CD4-positive, alpha-beta T cell treated with Interleukin-21 for 1 hour (primary cell): Measurements from ENCODE around the gene CACNG8.
"Not testable (repeated sequence)": the region's sequence is repeated elsewhere in the genome, so short reads cannot be mapped to it uniquely, and the experiment has no call there.

ENCODE experiments used
- DNase-seq: peaks from one replicate; pipeline ENCODE4 v3.0.0-alpha.2; 2020

CACNG8 gene

DNA sequence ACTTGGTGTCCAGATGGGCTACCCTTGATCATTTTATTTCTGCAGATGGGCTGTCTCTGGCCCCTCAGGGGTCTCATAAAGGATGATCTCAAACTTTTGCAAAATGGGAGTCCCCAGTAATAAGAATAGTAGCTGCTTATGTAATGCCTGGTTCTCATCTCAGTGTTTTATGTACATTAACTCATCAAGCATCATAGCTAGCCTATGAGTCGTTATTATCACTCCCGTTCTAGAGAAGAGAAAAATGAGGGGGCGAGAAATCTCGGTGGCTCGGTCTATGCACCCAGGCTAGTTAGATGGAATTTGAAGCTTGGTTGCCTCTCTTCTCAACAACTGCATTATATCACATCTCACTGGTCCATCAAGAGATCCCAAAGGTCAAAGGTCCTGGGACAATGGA, 32.1 kb downstream of the CACNG8 start:
- DNase-seq = no peak

DNA sequence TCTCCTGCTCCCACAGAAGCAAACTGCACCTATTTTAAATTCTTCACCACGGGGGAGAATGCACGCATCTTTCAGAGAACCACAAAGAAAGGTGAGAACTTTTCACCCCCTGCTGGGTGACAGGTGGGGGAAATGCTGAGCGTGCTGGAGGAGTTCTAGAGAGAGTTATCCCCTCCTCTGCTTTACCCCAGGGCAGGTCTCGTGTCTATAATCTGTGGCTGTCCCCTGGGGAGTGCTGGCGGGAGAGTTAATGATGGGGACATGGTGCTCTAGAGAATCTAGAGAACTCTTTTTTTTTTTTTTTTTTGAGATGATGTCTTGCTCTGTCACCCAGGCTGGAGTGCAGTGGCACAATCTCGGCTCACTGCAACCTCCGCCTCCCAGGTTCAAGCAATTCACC, 35.5 kb downstream of the CACNG8 start:
- no peak for DNase-seq

DNA sequence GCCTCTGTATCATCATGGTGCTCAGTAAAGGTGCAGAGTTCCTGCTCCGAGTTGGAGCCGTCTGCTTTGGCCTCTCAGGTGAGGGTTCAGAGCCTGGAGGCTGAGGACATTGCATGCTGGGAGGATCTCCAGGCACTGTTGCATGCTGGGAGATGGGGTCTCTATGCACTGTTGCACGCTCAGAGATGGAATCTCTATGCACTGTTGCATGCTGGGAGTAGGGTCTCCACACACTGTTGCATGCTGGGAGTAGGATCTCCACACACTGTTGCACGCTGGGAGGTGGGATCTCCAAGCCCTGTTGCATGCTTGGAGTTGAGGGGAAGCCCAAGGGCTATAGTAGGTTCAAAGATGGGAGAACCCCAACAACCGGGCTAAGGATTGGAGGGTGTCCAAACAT, 37.0 kb downstream of the CACNG8 start:
- no peak for DNase-seq

DNA sequence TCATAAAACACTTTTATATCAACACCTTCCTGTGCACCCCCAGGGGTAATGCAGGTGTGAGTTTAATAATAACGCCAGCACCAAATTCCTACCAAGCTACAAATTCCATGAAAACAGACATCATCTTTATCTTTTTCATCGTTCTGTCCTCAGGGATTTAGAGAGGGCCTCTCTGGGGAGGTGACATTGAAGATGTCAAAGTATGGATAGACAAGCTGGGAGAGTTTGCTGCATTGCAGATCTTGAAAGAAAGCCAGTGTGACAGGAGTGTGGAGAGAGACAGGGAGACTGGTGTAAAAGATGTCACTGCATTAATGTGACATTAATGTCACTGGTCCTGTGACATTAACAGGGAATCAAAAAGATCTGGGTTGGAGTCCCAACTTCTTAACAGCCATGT, 38.8 kb downstream of the CACNG8 start:
- no peak for DNase-seq

DNA sequence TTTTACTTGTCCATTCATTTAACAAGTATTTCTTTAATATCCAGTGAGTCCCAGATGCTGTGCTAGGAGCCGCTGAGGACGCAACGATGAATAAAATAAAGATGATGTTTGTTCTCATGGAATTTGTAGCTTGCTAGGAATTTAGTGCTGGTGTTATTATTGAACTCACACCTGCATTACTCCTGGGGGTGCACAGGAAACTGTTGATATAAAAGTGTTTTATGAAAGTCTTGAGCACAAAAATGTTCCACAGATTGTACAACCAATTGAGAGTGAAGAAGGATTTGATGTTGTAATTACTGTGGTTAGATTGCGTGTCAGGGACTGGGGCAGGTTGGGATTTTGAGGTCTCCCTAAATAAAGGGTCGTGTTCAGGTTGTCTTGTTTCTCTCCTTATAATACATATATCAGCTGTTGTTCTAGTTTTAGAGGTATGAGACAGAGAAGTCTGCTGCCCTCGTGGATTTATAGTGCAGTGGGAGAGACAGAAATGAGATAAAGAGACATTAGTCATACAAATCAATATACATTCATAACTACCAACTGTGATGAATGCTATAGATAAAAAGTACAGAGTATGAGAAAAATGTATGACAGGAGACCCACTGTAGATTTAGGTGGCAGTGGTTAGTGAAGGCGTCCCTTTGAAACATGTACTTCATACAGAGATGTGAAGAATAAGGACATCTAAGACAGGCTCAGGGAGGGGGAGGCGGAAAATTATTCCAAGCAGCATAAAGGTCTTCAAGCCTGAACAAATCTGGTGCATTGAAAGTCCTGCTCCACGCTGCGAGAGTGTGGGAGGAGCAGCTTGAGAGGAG, 40.0 kb downstream of the CACNG8 start:
- no peak for DNase-seq

DNA sequence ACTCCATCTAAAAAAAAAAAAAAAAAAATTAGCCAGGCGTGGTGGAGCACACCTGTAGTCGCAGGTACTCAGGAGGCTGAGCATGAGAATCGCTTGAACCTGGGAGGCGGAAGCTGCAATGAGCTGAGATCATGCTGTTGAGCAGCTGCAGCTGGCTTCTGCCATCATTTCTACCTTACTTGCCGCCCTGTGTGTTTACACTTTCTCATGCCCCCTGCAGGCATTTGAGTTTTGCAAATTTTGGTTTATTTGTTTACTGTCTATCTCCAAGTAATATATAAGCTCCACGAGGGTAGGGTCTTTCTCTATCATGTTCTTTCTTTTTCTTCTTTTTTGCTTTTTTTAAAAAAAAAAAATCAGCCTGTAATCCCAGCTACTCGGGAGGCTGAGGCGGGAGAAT, 46.7 kb downstream of the CACNG8 start:
- no peak for DNase-seq

DNA sequence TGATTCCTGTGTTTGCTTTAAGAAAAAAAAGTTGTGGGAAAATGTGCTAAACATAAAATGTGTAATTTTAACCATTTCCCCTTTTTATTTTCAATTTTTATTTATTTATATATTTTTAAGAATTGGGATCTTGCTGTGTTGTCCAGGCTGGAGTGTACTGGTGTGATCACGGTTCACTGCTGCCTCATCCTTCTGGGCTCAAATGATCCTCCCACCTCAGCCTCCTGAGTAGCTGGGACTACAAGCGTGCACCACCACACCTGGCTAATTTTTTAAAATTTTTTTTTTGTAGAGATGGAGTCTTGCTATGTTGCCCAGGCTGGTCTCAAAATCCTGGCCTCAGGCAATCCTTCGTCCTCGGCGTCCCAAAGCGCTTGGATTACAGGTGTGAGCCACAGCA, 47.7 kb downstream of the CACNG8 start:
- no peak for DNase-seq

DNA sequence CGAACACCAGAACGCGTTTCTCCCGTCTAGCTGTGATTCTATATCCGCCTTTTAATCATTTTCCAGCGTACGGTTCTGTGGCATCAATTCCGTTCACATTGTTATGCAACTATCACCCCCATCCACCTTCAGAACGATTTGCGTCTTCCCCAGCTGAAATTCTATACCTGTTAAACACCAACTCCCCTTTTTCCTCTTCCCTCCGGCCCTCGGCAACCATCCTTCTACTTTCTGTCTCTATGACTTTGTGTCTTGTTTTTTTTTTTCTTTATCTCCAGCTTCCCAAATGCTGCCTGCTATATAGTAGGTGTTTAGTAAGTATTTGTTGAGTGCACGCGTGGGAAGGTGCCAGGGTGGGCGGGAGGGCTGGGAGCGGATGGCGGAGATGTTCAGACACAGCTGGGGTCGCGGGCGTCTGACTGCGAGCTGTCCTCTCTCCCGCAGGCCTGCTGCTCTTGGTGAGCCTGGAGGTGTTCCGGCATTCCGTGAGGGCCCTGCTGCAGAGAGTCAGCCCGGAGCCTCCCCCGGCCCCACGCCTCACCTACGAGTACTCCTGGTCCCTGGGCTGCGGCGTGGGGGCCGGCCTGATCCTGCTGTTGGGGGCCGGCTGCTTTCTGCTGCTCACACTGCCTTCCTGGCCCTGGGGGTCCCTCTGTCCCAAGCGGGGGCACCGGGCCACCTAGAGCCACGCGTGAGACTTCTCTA, 48.9 kb downstream of the CACNG8 start:
- no peak for DNase-seq

DNA sequence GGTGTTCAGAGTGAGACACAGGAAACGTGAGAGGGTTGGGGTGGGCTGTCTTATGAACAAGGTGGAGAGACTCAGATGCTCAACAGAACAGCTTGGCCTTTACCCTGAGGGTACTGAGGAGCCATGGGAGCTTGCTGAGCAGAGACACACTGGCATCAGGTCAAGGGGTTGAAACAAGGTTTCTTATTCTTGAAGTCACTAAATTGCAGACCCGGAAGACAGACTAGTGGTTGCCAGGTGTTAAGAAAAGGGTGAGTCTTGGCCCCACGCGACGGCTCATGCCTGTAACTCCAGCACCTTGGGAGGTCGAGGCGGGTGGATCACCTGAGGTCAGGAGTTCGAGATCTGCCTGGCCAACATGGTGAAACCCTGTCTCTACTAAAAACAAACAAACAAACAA, 51.1 kb downstream of the CACNG8 start:
- no peak for DNase-seq

DNA sequence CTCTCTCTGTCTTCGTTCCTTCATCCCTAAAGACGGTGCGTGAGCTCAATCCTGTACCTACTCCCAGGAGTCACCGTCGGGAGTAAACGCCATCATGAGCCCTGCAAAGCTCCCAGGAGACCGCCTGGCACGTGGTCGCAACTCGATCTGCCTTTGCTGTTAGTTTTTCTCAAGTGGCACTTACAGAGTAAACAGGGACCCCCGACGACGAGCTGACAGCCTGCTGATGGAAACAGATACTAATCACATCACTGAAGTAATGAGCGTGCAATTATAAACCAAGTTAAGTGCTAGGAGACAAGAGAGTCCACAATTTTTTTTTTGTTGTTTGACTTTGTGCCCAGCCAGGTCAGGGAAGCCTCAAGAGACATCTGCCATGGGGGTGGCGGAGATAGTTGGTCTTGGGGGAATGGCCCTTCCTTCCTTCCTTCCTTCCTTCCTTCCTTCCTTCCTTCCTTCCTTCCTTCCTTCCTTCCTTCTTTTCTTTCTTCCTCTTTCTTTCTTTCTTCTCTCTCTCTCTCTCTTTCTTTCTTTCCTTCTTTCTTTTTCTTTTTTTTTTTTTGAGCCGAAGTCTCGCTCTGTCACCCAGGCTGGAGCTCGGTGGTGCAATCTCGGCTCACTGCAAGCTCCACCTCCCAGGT, 52.3 kb downstream of the CACNG8 start:
- DNase-seq = no peak

DNA sequence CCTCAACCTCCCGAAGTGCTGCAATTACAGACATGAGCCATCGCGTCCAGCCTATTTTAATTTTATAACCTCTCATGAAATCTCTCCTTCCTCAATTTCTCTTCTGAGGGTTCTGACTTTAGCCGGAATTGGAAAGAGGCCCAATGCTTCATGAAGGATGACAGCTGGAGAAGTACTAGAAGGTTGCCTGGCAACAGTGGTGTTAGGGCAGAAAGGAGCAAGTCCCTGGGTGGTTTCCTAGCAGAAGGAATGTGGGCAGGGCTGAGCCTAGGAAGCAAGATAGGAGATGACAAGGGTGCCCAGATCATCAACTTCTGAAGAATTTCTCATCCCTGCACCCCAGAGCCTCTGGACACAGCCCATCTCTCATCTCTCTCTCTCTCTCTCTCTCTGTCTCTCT, 54.5 kb downstream of the CACNG8 start:
- DNase-seq = no peak

DNA sequence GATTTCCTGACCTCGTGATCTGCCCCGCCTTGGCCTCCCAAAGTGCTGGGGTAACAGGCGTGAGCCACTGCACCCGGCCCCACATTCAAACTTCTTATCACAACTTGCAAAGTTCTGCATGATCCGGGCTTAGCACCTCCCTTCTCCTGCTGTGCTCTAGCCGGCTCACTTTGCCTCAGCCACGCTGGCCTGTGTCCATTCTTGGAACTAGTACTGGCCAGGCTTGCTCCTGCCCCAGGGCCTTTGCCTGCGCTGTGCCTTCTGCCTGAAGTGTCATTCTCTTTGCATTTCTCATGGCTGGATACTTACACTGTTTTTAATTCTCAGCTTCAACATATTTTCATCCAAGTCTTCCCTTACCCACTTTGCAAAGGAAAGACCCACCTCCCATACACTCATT, 58.6 kb downstream of the CACNG8 start:
- no peak for DNase-seq

DNA sequence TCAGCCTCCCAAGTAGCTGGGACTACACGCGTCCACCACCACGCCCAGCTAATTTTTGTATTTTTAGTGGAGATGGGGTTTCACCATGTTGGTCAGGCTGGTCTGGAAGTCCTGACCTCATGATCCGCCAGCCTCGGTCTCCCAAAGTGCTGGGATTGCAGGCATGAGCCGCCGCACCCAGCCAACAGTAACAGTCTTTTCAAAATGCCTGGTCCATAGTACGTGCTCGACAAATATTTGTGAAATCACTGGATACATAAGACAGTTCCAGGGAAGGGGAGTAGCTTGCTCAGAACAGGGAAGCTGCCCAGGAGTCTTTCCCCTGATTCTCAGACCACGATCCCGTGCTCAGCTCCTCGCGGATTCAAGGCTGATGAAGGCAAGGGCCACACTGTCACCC, 59.2 kb downstream of the CACNG8 start:
- DNase-seq = no peak

DNA sequence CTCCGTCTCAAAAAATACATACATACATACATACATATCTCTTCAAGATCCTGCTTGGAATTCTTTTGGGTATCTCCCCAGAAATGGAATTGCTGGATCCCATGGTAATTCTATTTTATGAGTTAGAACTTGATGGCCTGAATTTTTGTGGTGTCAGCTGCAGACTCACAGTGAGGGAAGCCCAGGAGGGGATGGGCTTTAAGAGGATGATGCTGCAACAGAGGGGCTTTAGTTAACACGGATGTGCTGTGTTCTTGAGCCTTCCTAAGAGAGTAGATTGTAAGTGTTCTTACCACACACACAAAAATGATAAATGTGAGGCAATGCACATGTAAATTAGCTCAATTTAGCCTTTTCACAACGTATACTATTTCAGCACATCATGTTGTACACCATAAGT, 60.5 kb downstream of the CACNG8 start:
- no peak for DNase-seq

DNA sequence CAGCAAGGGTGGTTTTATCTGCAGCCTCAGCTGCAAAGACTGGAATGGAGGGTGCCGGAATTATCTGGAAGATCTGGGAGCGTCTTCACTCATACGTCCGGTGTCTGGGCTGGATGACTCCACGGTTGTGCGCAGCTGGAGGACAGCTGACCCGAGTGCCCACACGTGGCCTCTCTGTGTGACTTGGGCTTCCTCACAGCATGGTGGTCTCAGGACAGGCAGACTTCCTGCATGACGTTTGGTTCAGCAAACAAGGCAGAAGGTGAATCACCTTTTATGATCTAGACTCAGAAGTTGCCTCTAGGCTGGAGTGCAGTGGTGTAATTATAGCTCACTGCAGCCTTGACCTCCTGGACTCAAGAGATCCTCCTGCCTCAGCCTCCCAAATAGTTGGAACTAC, 61.9 kb downstream of the CACNG8 start:
- DNase-seq = no peak

DNA sequence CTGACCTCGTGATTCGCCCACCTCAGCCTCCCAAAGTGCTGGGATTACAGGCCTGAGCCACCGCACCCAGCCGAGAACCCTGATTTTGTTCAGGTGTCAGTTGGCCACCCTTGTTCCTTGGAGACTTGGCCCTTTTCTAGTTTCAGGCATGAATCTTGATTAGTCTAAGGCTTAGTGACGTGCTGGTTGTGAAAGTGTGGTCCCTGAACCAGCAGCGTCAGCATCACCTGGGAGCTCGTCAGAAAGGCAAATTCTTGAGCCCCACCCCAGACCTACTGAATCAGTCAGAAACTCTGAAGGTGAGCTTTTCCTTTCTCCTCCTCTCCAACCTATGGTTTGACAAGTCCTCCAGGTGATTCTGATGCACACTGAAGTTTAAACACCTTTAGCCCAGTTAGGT, 63.9 kb downstream of the CACNG8 start:
- no peak for DNase-seq

DNA sequence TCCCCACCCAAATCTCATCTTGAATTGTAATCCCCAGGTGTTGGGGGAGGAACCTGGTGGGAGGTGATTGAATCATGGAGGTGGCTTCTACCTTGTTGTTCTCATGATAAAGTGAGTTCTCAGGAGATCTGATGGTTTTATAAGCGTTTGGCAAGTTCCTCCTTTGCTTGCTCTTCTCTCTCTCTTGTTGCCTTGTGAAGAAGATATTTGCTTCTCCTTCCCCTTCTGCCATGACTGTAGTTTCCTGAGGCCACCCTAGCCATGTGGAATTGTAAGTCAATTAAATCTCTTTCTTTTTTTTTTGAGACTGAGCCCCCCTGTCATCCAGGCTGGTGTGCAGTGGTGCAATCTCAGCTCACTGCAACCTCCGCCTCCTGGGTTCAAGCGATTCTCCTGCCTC, 66.6 kb downstream of the CACNG8 start:
- DNase-seq = no peak

DNA sequence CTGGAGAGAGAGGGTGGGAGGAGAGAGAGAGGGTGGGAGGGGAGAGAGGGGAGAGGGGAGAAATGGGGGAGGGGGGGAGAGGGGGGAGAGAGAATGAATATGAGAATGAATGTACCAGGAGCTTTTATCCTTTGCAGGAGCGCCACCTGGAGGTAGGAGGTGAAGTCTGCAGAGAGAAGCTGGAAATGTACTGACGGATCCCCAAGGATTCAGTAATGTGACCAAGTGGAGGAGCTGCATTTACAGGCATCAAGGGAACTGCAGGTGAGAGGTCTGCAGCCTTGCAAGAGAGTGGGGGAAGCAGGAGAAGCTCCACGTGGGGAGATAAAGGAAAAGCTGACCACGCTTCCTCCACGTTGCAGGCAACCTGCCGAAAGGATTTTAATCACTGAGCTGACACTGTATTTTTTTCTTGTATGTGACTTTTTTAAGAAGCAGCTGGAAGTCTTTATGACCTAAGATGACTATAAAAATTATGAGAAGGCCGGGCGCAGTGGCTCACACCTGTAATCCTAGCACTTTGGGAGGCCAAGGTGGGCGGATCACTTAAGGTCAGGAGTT, 67.3 kb downstream of the CACNG8 start:
- DNase-seq = peak; percentile 44

DNA sequence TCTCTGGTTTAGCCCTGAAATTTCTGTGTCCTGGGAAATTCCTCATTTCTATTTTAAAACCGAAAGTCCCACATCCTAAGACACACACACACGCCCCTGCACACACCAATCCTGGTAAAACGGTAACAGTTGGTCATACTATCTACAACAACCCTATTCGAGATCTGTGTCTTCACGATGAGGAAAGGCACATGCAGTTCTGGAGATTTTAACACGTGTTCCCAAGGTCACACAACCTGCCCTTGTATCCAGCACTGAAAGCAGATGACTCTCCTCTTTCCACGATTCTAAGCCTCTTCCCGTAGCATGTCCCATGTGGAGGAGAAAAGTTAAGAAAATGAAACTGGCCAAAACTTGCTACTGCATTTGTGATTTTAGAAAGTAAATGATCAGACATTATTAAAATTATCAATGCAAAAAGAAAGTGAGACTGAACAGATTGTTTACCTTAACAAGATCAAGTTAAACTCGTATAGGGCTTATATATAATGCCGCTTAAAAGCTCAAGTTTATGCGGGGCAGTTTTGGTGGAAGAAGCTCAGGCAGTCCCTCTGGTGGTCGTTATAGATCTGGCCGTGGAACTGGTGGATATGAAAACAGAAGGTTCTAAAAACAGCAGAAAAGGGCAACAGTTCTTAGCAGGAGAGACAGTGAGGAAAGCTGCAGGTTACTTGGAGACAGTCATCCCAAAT, 68.3 kb downstream of the CACNG8 start:
- no peak for DNase-seq

DNA sequence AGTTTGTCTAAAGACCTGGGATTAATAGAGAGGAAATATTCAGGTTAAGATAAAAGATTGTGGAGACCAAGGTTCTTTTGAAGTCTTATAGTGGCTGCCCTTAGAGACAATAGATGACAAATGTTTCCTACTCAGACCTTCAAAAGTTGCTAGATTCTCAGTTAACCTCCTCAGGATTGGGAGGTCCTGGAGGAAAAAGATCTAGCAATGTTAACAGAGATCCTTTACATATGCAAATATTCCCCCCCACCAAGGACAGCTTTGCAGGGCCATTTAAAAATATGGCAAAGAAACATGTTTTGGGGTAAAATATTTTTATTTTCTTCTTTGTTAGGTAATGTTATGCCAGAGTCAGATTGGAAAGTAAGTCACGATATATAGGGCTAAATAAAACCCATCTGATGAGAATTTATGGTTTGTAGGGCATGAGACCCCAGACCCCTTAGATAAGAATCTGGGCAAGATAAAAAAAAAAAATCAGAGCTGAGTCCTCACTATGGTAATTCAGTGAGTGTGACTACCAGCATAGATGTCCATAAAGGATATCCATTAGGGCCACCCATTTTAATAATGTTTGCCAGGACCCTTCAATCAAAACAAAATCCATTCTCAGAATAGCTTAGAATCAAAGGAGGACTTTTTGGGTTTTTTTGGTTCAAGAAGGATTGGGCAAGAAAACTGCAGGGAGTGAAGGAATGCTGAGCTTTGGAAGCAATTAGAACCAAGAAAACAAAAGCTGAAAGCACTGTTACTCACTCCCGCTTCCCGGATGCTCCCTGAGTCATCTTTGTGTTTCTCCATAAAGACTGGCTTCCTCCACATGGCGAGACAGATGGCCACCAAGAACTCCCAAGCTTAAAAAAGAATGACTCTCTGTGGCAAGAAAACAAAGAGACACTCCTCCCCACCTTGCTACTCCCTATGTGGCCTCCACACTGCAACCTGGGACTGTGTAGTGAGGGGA, 72.8 kb downstream of the CACNG8 start:
- DNase-seq = no peak

DNA sequence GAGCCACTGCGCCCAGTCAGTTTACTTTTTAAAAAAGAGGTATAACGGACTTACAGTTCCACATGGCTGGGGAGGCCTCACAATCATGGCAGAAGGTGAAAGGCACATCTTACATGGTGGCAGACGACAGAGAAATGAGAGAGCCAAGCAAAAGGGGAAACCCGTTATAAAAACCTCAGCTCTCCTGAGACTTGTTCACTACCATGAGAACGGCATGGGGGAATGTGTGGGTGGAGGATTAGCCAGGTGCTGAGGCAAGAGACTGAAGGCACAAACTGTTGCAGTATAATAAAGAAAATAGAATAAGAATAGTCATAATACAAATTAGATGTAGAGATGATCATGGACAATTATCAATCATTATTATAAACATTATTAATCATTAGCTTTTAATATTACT, 73.8 kb downstream of the CACNG8 start:
- DNase-seq = not testable (repeated sequence)
